ENCODE results near the gene OSBPL6.
"Not testable (repeated sequence)": the region's sequence is repeated elsewhere in the genome, so short reads cannot be mapped to it uniquely, and the experiment has no call there.

GRCh38 chr2:178423746-178424145, 229.4 kb downstream of the OSBPL6 start:
- not testable (repeated sequence) for TF ChIP-seq BHLHE40 (IDR thresholded peaks at IDR 0.05; ENCODE audit: borderline replicate concordance); FOXM1 (IDR thresholded peaks at IDR 0.05; ENCODE audit: borderline replicate concordance); ARNT (IDR thresholded peaks at IDR 0.05); FOXK2 (IDR thresholded peaks at IDR 0.05); ELF4 (IDR thresholded peaks at IDR 0.05); NFRKB (IDR thresholded peaks at IDR 0.05); HDGF (IDR thresholded peaks at IDR 0.05; ENCODE audit: borderline replicate concordance); ZNF384 (IDR thresholded peaks at IDR 0.05)
